ENCODE measurements around the gene FER. TPM values are rescaled to one million over a fixed set of nuclear protein-coding genes. Genes with fewer than 3 reads are reported as not detected.

The FER gene
- total RNA-seq, 1 experiment from 2014 or later: 19.4 TPM

- intact Hi-C loops (cut with micrococcal nuclease): no loop called here
Measured at GRCh38 chr5:108935611-108936010, 187.9 kb downstream of the FER start.

GRCh38 chr5:108937221-108937620 is 189.5 kb downstream of the FER start:
- Histone ChIP-seq H4K20me1 (ENCODE audit: low read length) (no peaks in the 10 kb centered on the region), H3K9me3 (ENCODE audit: low read length) (no peaks in the 10 kb centered on the region), H3K79me2 (ENCODE audit: low read length) (no peaks in the 10 kb centered on the region), H3K4me3 (ENCODE audit: low read length) (no peak overlapping the region), H3K9ac (ENCODE audit: low read length) (no peak overlapping the region), H3F3A (ENCODE audit: low read length, unreplicated experiment) (no peaks in the 10 kb centered on the region), H3K4me1 (ENCODE audit: insufficient read depth, low read length) (no peaks in the 10 kb centered on the region), H3K27ac (ENCODE audit: low read length) (no peak overlapping the region), H3K9me2 (replicated peaks; ENCODE audit: low read length) (no peaks in the 10 kb centered on the region), H3K4me2 (ENCODE audit: low read length) (no peak overlapping the region), H3K27me3 (ENCODE audit: low read length) (no peaks in the 10 kb centered on the region), H2AFZ (ENCODE audit: low read length) (no peak overlapping the region), H3K36me3 (ENCODE audit: low read depth, low read length) (no peaks in the 10 kb centered on the region)
- intact Hi-C loops (cut with micrococcal nuclease): no loop called here
- BruUV-seq (replicated peaks): no TSS peak
- ATAC-seq (no peak), DNase-seq (no peak)
- ChIA-PET POLR2A (ENCODE audit: unreplicated experiment) (no interaction called here), CTCF (no interaction called here)
- no peak for TF ChIP-seq CTCF (conservative IDR thresholded peaks at IDR 0.05; ENCODE audit: low read depth, low read length)
- no peak for TF ChIP-seq EZH2phosphoT487 (IDR thresholded peaks at IDR 0.05; ENCODE audit: borderline replicate concordance, low read length)
- TF ChIP-seq EZH2 (IDR thresholded peaks at IDR 0.05; ENCODE audit: low read length, unreplicated experiment): no peak

More at GRCh38 chr5:108935611-108936010, 187.9 kb downstream of the FER start:
- Histone ChIP-seq H3K4me1 (ENCODE audit: insufficient read depth, low read length) (no peaks in the 10 kb centered on the region), H3K9ac (ENCODE audit: low read length) (no peak overlapping the region), H3K79me2 (ENCODE audit: low read length) (no peaks in the 10 kb centered on the region), H3K27ac (ENCODE audit: low read length) (no peak overlapping the region), H3K27me3 (ENCODE audit: low read length) (no peaks in the 10 kb centered on the region), H4K20me1 (ENCODE audit: low read length) (no peaks in the 10 kb centered on the region), H3K4me2 (ENCODE audit: low read length) (no peak overlapping the region), H3K36me3 (ENCODE audit: low read depth, low read length) (no peaks in the 10 kb centered on the region), H3K4me3 (ENCODE audit: low read length) (no peak overlapping the region), H2AFZ (ENCODE audit: low read length) (no peak overlapping the region), H3K9me3 (ENCODE audit: low read length) (no peaks in the 10 kb centered on the region), H3F3A (ENCODE audit: low read length, unreplicated experiment) (no peaks in the 10 kb centered on the region), H3K9me2 (replicated peaks; ENCODE audit: low read length) (no peaks in the 10 kb centered on the region)
- ChIA-PET POLR2A (ENCODE audit: unreplicated experiment) (interaction anchor here (0.6 kb wide), 1 partner anchor 117 kb away, joined by 3 read pairs; no protein-coding TSS in a partner anchor), CTCF (no interaction called here)
- TF ChIP-seq CTCF (conservative IDR thresholded peaks at IDR 0.05; ENCODE audit: low read depth, low read length) (no peak), EZH2phosphoT487 (IDR thresholded peaks at IDR 0.05; ENCODE audit: borderline replicate concordance, low read length) (no peak), EZH2 (IDR thresholded peaks at IDR 0.05; ENCODE audit: low read length, unreplicated experiment) (no peak)
- BruUV-seq (replicated peaks): no TSS peak
- ATAC-seq: no peak
- no peak for DNase-seq

- Histone ChIP-seq H4K20me1 (ENCODE audit: low read length) (no peaks in the 10 kb centered on the region), H3F3A (ENCODE audit: low read length, unreplicated experiment) (no peaks in the 10 kb centered on the region), H3K4me3 (ENCODE audit: low read length) (no peak overlapping the region), H3K4me1 (ENCODE audit: insufficient read depth, low read length) (no peaks in the 10 kb centered on the region), H3K4me2 (ENCODE audit: low read length) (no peak overlapping the region), H3K27ac (ENCODE audit: low read length) (no peak overlapping the region), H3K9ac (ENCODE audit: low read length) (no peak overlapping the region), H2AFZ (ENCODE audit: low read length) (no peak overlapping the region), H3K9me3 (ENCODE audit: low read length) (no peaks in the 10 kb centered on the region), H3K79me2 (ENCODE audit: low read length) (no peaks in the 10 kb centered on the region), H3K36me3 (ENCODE audit: low read depth, low read length) (no peaks in the 10 kb centered on the region), H3K27me3 (ENCODE audit: low read length) (no peaks in the 10 kb centered on the region), H3K9me2 (replicated peaks; ENCODE audit: low read length) (no peaks in the 10 kb centered on the region)
- DNase-seq (no peak), ATAC-seq (no peak)
- TF ChIP-seq EZH2phosphoT487 (IDR thresholded peaks at IDR 0.05; ENCODE audit: borderline replicate concordance, low read length) (no peak), EZH2 (IDR thresholded peaks at IDR 0.05; ENCODE audit: low read length, unreplicated experiment) (no peak), CTCF (conservative IDR thresholded peaks at IDR 0.05; ENCODE audit: low read depth, low read length) (no peak)
- CTCF ChIA-PET: no interaction called here
- POLR2A ChIA-PET (ENCODE audit: unreplicated experiment): no interaction called here
- no TSS peak for BruUV-seq (replicated peaks)
- intact Hi-C loops (cut with micrococcal nuclease): no loop called here
Measured at GRCh38 chr5:108940506-108940905, 192.8 kb downstream of the FER start.
